ENCODE data around the gene ENSA. TPM values are rescaled to one million over a fixed set of nuclear protein-coding genes. Genes with fewer than 3 reads are reported as not detected.

The ENSA gene
- total and polyA plus RNA-seq, 4 donors: 19.0 to 59.8 (median 55.3) TPM

DNA sequence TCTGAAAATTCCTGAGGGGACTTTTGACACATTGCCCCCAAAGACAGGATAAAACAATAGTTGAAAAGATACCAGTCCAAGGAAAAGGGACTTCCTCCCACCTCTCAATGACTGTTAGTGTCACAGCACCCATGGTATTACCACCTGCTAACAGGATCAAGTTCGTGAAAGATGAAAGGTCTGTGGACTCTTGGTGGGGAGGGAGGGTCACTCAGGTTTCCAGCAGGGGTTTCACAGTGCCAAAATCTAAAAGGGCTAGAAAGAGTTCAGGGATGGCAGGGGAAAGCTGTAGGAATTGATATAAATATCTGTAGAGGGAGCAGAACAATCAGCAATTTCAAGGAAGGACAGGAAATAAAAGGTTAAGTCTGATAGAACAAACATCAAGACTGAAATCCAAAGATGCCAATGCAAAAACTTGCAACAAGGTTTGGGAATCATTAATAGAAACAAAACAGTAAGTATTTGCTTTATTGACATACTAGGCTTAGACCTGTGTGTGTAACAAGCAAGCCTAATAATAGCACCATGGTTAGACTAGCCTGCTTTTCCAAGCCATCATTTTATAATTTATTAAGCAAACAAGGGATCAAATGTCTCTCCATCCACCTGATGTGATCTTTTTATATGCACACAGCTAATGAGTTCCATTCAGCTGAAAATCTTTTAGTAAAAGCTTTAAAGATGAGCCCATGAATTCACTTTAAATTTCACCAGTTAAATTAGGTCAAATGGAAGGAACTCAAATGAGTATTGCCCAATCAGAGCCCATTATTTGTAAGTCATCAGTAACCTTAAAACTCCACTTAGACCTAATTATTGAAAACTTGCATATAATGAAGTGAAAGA lies 53.7 kb downstream of the ENSA start:
- TF ChIP-seq, protein P1, sequence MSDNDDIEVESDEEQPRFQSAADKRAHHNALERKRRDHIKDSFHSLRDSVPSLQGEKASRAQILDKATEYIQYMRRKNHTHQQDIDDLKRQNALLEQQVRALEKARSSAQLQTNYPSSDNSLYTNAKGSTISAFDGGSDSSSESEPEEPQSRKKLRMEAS (IDR thresholded peaks at IDR 0.05): peak; percentile 29
- TF ChIP-seq SP1 (IDR thresholded peaks at IDR 0.05) (peak; percentile 64), HNF4A (conservative IDR thresholded peaks at IDR 0.05) (peak; percentile 25 to 46), JUND (IDR thresholded peaks at IDR 0.05) (peak in 1 of 2 donors; percentile 43), FOXA2 (IDR thresholded peaks at IDR 0.05) (peak; percentile 97), GABPA (IDR thresholded peaks at IDR 0.05 in 1 of 2, conservative IDR thresholded peaks at IDR 0.05 in 1 of 2) (peak in 1 of 2 donors; percentile 6), HNF4G (IDR thresholded peaks at IDR 0.05) (peak; percentile 10), NR2F2 (IDR thresholded peaks at IDR 0.05) (peak; percentile 7), EGR1 (IDR thresholded peaks at IDR 0.05; ENCODE audit: low read depth in 2 of 2) (peak in 1 of 2 donors; percentile 19), TAF1 (conservative IDR thresholded peaks at IDR 0.05) (peak; percentile 64), RXRA (IDR thresholded peaks at IDR 0.05) (peak; percentile 28 to 51), RAD21 (IDR thresholded peaks at IDR 0.05) (peak in 1 of 2 donors; percentile 18), YY1 (IDR thresholded peaks at IDR 0.05) (peak; percentile 54), FOXA1 (IDR thresholded peaks at IDR 0.05) (peak; percentile 88)
- TF ChIP-seq, protein P2, sequence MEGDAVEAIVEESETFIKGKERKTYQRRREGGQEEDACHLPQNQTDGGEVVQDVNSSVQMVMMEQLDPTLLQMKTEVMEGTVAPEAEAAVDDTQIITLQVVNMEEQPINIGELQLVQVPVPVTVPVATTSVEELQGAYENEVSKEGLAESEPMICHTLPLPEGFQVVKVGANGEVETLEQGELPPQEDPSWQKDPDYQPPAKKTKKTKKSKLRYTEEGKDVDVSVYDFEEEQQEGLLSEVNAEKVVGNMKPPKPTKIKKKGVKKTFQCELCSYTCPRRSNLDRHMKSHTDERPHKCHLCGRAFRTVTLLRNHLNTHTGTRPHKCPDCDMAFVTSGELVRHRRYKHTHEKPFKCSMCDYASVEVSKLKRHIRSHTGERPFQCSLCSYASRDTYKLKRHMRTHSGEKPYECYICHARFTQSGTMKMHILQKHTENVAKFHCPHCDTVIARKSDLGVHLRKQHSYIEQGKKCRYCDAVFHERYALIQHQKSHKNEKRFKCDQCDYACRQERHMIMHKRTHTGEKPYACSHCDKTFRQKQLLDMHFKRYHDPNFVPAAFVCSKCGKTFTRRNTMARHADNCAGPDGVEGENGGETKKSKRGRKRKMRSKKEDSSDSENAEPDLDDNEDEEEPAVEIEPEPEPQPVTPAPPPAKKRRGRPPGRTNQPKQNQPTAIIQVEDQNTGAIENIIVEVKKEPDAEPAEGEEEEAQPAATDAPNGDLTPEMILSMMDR (IDR thresholded peaks at IDR 0.05; ENCODE audit: low read depth, low read length, missing input control): no peak
- TF ChIP-seq, protein P3, sequence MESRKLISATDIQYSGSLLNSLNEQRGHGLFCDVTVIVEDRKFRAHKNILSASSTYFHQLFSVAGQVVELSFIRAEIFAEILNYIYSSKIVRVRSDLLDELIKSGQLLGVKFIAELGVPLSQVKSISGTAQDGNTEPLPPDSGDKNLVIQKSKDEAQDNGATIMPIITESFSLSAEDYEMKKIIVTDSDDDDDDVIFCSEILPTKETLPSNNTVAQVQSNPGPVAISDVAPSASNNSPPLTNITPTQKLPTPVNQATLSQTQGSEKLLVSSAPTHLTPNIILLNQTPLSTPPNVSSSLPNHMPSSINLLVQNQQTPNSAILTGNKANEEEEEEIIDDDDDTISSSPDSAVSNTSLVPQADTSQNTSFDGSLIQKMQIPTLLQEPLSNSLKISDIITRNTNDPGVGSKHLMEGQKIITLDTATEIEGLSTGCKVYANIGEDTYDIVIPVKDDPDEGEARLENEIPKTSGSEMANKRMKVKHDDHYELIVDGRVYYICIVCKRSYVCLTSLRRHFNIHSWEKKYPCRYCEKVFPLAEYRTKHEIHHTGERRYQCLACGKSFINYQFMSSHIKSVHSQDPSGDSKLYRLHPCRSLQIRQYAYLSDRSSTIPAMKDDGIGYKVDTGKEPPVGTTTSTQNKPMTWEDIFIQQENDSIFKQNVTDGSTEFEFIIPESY (IDR thresholded peaks at IDR 0.05): peak; percentile 28
- TF ChIP-seq, protein P4, sequence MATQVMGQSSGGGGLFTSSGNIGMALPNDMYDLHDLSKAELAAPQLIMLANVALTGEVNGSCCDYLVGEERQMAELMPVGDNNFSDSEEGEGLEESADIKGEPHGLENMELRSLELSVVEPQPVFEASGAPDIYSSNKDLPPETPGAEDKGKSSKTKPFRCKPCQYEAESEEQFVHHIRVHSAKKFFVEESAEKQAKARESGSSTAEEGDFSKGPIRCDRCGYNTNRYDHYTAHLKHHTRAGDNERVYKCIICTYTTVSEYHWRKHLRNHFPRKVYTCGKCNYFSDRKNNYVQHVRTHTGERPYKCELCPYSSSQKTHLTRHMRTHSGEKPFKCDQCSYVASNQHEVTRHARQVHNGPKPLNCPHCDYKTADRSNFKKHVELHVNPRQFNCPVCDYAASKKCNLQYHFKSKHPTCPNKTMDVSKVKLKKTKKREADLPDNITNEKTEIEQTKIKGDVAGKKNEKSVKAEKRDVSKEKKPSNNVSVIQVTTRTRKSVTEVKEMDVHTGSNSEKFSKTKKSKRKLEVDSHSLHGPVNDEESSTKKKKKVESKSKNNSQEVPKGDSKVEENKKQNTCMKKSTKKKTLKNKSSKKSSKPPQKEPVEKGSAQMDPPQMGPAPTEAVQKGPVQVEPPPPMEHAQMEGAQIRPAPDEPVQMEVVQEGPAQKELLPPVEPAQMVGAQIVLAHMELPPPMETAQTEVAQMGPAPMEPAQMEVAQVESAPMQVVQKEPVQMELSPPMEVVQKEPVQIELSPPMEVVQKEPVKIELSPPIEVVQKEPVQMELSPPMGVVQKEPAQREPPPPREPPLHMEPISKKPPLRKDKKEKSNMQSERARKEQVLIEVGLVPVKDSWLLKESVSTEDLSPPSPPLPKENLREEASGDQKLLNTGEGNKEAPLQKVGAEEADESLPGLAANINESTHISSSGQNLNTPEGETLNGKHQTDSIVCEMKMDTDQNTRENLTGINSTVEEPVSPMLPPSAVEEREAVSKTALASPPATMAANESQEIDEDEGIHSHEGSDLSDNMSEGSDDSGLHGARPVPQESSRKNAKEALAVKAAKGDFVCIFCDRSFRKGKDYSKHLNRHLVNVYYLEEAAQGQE (IDR thresholded peaks at IDR 0.05): peak; percentile 37
- TF ChIP-seq, protein P5, sequence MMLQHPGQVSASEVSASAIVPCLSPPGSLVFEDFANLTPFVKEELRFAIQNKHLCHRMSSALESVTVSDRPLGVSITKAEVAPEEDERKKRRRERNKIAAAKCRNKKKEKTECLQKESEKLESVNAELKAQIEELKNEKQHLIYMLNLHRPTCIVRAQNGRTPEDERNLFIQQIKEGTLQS (IDR thresholded peaks at IDR 0.05): no peak
- Histone ChIP-seq H3K9ac (ENCODE audit: low read depth in 1 of 2, low read length in 2 of 2) (peak overlapping the region; percentile 99 to 100), H3K27me3 (ENCODE audit: control insufficient read depth in 4 of 4, insufficient read depth in 4 of 4, low read length in 3 of 4) (no peaks in the 10 kb centered on the region), H3K4me3 (ENCODE audit: low read depth in 1 of 3, low read length in 3 of 3) (peak overlapping the region; percentile 78 to 100 (median 81)), H3K27ac (ENCODE audit: low read depth in 1 of 2, low read length in 2 of 2) (peak overlapping the region; percentile 95 to 99), H3K36me3 (ENCODE audit: control insufficient read depth in 4 of 4, insufficient read depth in 3 of 4, low read depth in 1 of 4, low read length in 3 of 4) (peaks cover 8 to 41% (median 29%) of the 10 kb centered on the region in 4 donors), H3K9me3 (ENCODE audit: control insufficient read depth in 4 of 4, low read length in 3 of 4) (no peaks in the 10 kb centered on the region), H3K4me1 (ENCODE audit: control insufficient read depth in 4 of 4, insufficient read depth in 4 of 4, low read length in 3 of 4) (peaks cover 15 to 44% (median 24%) of the 10 kb centered on the region in 4 donors)
- DNase-seq (ENCODE audit: low spot score): no peak
- 9% methylated on average over 1 of the region's 1 CpG for WGBS
